ENCODE data around the gene ANAPC10. TPM values are rescaled to one million over a fixed set of nuclear protein-coding genes. Genes with fewer than 3 reads are reported as not detected.

ANAPC10 gene
- polyA plus RNA-seq, 1 experiment, result 25.0 TPM

DNA sequence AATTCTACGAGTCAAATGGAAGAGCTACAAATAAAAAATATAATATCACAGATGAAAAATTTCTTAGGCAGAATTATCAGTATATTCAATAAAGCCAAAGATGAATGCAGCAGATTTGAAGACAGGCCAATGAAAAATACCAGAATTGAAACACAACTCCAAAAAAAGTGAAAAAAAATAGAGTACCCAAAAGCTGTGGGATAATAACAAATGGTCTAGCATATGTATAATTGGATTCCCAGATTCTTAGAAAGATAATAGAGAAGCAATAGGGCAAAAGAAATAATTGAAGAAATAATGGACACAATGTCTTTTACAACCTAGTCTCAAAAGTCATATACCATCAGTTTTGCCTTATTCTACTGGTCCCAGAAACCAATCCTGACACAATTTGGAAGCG, 4.4 kb downstream of the ANAPC10 start:
- Histone ChIP-seq H3K27me3 (ENCODE audit: control insufficient read depth, insufficient read depth, low read length) (no peaks in the 10 kb centered on the region), H3K9me3 (ENCODE audit: control insufficient read depth, insufficient read depth, low read length) (no peaks in the 10 kb centered on the region; the same call in 1 of the 2 replicates), H3K27ac (ENCODE audit: low read depth, low read length) (no peak overlapping the region), H3K4me3 (ENCODE audit: low read depth, low read length) (no peak overlapping the region)
- CTCF ChIA-PET, result no interaction called here
- TF ChIP-seq, protein P1, sequence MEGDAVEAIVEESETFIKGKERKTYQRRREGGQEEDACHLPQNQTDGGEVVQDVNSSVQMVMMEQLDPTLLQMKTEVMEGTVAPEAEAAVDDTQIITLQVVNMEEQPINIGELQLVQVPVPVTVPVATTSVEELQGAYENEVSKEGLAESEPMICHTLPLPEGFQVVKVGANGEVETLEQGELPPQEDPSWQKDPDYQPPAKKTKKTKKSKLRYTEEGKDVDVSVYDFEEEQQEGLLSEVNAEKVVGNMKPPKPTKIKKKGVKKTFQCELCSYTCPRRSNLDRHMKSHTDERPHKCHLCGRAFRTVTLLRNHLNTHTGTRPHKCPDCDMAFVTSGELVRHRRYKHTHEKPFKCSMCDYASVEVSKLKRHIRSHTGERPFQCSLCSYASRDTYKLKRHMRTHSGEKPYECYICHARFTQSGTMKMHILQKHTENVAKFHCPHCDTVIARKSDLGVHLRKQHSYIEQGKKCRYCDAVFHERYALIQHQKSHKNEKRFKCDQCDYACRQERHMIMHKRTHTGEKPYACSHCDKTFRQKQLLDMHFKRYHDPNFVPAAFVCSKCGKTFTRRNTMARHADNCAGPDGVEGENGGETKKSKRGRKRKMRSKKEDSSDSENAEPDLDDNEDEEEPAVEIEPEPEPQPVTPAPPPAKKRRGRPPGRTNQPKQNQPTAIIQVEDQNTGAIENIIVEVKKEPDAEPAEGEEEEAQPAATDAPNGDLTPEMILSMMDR (IDR thresholded peaks at IDR 0.05; ENCODE audit: low read depth, low read length), result no peak
- DNase-seq (ENCODE audit: low read depth, low spot score), result no peak
- POLR2A ChIA-PET, result no interaction called here

DNA sequence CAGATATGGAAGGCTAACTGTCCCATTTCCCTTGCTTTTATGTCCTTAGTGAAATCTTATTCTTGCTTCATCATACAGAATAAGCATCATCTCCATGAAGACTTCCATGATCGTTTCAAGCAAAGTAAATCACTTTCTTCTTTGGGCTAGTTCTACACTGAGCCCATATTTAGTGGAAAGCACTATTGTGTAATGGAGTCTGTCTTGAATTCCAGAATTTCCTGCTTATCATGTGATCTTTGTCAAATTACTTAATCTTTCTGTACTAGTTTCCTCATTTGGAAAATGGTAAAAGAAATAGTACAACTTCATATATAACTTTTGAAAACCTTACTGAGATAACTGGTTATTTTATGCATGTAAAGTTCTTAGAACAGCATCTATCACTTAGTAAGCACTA, 7.6 kb downstream of the ANAPC10 start:
- ChIA-PET CTCF (interaction anchor here (0.8 kb wide), 1 partner anchor 29 kb away, joined by 3 read pairs; no protein-coding TSS in a partner anchor), POLR2A (no interaction called here)
- TF ChIP-seq, protein P1 (IDR thresholded peaks at IDR 0.05; ENCODE audit: low read depth, low read length), result no peak
- H3K27me3 ChIP-seq (ENCODE audit: control insufficient read depth, insufficient read depth, low read length), result no peaks in the 10 kb centered on the region
- DNase-seq (ENCODE audit: low read depth, low spot score), result no peak
- H3K27ac ChIP-seq (ENCODE audit: low read depth, low read length), result no peak overlapping the region
- H3K4me3 ChIP-seq (ENCODE audit: low read depth, low read length), result no peak overlapping the region
- H3K9me3 ChIP-seq (ENCODE audit: control insufficient read depth, insufficient read depth, low read length), result no peaks in the 10 kb centered on the region; the same call in 1 of the 2 replicates

DNA sequence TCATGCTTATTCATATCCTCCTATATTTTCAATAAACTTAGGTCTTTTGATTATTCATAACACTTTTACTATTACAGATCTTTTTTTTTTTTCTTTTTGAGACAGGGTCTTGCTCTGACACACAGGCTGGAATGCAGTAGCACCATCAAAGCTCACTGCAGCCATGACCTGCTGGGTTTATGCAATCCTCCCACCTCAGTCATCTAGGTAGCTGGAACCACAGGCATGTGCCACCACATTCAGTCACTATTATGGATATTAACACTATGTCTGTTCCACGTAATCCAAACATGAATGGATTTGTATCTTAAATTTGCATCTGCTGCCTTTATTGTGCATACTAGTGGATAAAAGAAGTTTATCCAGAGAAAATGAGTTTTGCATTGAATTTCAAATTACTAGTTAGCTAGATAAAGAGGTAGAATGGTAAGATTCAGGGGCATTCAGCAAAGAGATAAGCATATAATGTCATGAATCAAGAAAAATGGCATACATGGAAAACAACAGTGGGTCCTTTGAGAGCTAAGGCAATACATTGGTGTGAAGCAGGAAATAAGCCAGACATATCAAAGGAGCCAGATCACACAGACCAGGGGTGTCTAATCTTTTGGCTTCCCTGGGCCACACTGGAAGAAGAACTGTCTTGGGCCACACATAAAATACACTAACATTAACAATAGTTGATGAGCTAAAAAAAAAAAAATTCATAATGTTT, 13.9 kb downstream of the ANAPC10 start:
- no peaks in the 10 kb centered on the region for H3K9me3 ChIP-seq (ENCODE audit: control insufficient read depth, insufficient read depth, low read length)
- ChIA-PET POLR2A (interaction anchor here (0.8 to 1.7 kb wide), 2 partner anchors 14 to 23 kb away, joined by 4 to 6 read pairs; partner anchors contain the start of genes ABCE1 and ANAPC10), CTCF (interaction anchor here (2.1 to 2.5 kb wide), 2 partner anchors 14 to 23 kb away, joined by 9 to 11 read pairs; partner anchors contain the start of genes ABCE1 and ANAPC10)
- DNase-seq (ENCODE audit: low read depth, low spot score), result no peak
- H3K27me3 ChIP-seq (ENCODE audit: control insufficient read depth, insufficient read depth, low read length), result no peaks in the 10 kb centered on the region
- TF ChIP-seq, protein P1 (IDR thresholded peaks at IDR 0.05; ENCODE audit: low read depth, low read length), result no peak
- no peak overlapping the region for H3K27ac ChIP-seq (ENCODE audit: low read depth, low read length)
- no peak overlapping the region for H3K4me3 ChIP-seq (ENCODE audit: low read depth, low read length)

DNA sequence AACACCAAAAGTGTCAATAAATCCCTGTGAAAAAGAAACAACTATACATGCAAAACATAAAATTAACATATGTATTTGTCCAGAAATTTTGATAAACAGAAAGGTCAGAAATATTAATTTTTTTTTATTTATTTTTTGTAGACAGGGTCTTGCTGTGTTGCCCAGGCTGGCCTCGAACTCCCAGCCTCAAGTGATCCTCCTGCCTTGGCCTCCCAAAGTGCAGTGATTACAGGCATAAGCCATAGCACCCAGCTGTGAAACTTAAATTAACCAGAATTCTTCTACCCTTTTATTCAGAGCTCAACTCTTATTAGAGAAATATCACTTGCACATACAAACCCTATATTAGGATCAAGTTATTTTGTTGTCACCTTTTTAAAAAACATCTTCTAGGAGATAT, 16.2 kb downstream of the ANAPC10 start:
- H3K27ac ChIP-seq (ENCODE audit: low read depth, low read length), result no peak overlapping the region
- CTCF ChIA-PET, result interaction anchor here (0.6 kb wide), 1 partner anchor 92 kb away, joined by 4 read pairs; no protein-coding TSS in a partner anchor
- H3K4me3 ChIP-seq (ENCODE audit: low read depth, low read length), result no peak overlapping the region
- DNase-seq (ENCODE audit: low read depth, low spot score), result no peak
- TF ChIP-seq, protein P1 (IDR thresholded peaks at IDR 0.05; ENCODE audit: low read depth, low read length), result no peak
- POLR2A ChIA-PET, result no interaction called here
- no peaks in the 10 kb centered on the region for H3K9me3 ChIP-seq (ENCODE audit: control insufficient read depth, insufficient read depth, low read length)
- no peaks in the 10 kb centered on the region for H3K27me3 ChIP-seq (ENCODE audit: control insufficient read depth, insufficient read depth, low read length)

DNA sequence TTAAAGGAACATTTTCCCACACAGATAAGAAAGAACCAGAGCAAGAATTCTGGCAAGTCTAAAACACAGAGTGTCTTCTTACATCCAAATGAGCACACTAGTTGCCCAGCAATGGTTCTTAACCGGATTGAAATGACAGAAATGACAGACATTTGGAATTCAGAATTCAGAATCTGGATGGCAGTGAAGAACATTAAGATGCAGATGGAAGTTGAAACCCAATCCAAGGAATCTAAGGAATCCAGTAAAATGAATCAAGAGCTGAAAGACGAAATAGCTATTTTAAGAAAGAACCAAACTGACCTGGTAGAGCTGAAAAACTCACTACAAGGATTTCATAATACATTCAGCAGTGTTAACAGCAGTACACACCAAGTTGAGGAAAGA, 21.5 kb downstream of the ANAPC10 start:
- TF ChIP-seq, protein P1 (IDR thresholded peaks at IDR 0.05; ENCODE audit: low read depth, low read length), result no peak
- CTCF ChIA-PET, result interaction anchor here (2.4 kb wide), 1 partner anchor 15 kb away, joined by 12 read pairs; no protein-coding TSS in a partner anchor
- H3K9me3 ChIP-seq (ENCODE audit: control insufficient read depth, insufficient read depth, low read length), result no peaks in the 10 kb centered on the region
- no peak overlapping the region for H3K4me3 ChIP-seq (ENCODE audit: low read depth, low read length)
- no peaks in the 10 kb centered on the region for H3K27me3 ChIP-seq (ENCODE audit: control insufficient read depth, insufficient read depth, low read length)
- no peak overlapping the region for H3K27ac ChIP-seq (ENCODE audit: low read depth, low read length)
- POLR2A ChIA-PET, result no interaction called here
- DNase-seq (ENCODE audit: low read depth, low spot score), result no peak
